Umbilical cord (tissue), 2 donors: ENCODE data around the gene BRME1. TPM values are rescaled to one million over a fixed set of nuclear protein-coding genes. Genes with fewer than 3 reads are reported as not detected.
"Not testable (repeated sequence)": the region's sequence is repeated elsewhere in the genome, so short reads cannot be mapped to it uniquely, and the experiment has no call there.

Experiments
- DNase-seq: peaks from one replicate; pipeline ENCODE4 v3.0.0-alpha.2; 2015; ENCODE audit warnings: low spot score
- total RNA-seq: library from RNA; depleted of rRNA; stranded (reverse); fragments of >200 nt; gene quantifications from one replicate; pipeline ENCODE4 v1.2.3, GENCODE V29; 2014; ENCODE audit warnings: low replicate concordance; ENCODE audit not compliant: insufficient read depth

BRME1 gene
- total RNA-seq, 1 donor from 2014 or later = 1.4 TPM

DNA sequence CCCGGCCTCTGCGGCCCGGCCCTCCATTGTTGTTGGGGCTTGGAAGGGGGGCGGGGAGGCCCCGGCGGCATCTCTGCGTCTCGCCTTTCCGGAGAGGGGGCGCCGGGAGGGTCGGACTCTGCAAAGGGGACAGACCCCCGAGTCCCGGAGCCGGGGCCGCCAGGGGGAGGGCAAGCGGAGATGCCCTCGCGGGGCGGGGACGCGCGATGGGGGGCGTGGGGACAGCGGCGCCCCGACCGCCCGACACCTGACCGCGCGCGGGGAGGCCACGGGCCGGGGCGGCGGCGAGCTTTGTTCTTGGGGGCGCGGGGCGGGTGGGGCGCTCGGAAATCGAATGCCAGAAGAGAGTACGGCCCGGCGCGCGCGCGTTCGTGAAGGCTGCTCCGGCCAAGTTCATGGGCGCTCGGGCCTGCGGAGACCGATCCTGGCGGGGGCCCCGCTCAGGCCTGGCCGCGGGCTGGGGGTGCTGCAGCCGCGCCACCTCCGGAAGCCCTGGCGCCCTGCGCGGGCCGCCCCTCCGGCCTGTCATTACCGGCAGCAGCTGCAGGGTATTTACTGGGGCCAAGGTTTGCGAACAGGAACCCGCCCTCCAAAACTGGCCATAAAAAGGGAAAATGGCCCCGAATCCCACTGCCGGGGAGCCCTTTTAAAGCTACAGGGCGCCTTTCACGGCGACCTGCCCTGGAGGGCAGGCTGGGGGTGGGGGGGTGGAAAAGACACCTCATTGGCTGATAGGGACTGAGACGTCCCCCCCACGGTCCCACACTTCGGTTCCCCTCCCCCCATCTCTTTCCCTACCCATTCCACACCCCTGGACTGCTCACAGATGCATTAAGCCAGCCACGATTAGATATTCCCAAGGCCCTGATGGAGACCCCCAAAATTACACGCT is 40.1 kb downstream of the BRME1 start:
- DNase-seq = no peak

DNA sequence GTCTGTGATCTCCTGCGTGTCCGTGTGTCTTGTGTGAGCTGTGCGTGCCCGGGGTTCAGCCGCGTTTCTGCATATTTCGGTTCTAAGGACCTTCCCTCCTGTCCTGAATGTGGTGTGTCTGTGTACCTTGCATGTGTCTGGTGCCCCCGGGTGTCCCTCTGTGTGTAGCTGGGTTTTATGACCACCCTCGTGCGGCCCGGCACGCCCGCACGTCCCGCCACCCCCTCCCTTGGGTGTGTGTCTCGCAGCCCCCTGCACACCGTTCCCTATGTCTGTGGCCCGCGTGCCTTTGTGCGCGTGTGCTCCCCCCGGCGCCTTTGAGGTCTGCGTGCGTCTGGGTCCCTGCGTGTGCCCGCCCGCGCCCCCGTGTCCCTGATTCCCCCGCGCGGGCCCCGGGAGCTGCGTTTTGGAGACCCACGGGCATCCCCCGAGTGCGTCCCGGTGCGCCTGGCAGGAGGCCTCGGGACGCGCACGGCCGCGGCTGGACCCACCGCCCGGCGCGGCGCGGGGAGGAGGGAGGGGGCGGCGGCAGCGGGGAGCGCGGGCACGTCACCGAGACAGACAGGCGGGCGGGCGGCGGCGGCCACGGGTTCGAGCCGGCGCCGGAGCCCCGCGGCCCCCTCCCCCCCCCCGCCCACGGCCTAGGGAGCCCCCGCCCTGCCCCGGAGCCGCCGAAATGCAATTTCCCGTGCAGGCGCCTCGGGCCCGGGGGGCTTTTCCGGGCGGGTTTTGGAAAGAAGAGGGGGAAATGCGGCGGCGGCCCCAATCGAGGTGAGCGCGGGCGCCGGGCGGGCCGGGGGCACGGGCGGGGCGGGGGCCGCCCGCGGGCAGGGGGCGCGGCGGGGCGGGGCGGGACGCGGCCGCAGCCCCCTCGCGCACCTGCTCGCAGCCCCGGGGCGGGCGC is 41.0 kb downstream of the BRME1 start:
- DNase-seq = no peak

DNA sequence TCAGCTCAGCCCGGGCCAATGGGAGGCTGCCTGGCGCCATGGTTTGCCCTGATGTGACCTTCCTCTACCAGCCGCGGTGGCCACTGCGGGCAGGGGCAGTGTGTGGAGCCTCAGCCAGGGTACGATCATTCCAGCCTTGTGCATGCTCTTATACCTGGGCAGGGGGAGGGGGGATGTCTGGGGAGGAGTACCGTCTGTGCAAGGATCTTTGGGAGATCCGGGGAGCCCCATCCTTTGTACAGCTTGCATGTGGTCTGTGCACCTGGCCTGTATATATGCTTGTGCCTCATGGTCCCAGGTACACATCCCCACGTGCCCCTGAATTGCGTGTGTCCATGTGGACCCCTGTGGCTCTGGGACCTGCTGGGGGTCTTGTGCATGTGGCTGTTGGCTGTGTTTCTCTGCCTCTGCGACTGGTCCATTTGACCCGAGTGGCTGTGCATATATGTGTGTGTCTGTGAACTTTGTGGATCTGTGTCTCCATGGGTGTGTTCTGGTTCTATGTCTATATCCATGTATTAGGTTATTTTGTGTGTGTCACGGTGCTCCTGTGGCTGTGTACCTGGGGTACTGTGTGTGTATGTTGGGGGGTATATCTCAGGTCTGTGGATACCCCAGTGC is 41.8 kb downstream of the BRME1 start:
- no peak for DNase-seq

DNA sequence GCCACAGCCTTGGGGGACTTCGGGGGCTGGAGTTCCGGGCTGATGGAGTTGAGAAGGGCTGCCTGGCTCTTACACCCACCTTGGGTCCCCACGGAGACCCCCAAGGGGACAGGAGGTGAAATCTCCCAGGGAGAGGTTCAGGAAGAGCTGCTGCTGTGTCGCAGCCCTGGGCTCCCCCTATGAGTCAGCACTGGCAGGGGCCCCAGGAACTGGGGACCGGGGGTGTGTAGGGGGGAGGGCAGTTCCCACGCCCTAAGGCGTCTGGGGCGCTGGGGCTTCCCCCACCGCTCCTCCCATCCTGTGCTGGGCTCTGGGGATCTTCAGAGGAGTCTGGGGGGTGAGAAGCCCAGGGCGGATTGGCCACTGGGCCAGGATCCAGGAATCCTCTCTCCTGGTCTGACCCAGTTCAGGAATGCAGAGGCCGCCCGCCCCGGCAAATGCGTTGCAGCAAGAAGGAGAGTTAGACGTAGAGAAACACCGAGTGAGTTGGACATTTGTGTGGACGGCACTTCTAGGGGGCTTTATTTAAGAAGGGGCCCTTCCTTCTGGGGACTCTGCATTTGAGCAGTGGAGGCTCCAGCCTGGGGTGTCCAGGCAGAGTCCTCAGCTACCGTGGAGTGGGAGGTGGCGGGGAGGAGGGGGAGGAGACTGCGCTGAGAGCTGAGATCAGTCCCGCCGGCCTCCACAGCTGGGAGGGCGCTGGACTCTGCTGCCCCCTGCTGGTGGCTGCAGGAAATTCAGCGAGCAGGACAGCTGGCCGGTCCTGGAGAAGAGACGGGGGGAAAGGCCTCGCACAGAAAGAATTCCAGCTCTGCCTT is 44.0 kb downstream of the BRME1 start:
- peak; percentile 96 for DNase-seq

DNA sequence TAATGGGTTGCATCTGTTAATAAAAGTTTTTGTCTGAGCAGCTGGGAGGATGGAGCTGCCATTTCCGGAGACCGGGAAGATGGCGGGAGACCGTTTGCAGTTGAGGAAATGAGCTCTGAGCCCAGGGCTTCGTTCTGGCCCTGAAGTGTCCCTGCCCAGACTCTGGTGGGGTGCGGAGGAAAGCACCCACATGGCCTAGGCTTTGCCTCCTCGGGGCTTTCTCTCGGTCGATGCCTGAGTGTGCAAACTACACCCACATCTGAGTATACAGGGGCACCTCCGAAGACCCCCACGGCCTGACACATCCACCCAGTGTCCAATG is 44.6 kb downstream of the BRME1 start:
- DNase-seq = no peak

DNA sequence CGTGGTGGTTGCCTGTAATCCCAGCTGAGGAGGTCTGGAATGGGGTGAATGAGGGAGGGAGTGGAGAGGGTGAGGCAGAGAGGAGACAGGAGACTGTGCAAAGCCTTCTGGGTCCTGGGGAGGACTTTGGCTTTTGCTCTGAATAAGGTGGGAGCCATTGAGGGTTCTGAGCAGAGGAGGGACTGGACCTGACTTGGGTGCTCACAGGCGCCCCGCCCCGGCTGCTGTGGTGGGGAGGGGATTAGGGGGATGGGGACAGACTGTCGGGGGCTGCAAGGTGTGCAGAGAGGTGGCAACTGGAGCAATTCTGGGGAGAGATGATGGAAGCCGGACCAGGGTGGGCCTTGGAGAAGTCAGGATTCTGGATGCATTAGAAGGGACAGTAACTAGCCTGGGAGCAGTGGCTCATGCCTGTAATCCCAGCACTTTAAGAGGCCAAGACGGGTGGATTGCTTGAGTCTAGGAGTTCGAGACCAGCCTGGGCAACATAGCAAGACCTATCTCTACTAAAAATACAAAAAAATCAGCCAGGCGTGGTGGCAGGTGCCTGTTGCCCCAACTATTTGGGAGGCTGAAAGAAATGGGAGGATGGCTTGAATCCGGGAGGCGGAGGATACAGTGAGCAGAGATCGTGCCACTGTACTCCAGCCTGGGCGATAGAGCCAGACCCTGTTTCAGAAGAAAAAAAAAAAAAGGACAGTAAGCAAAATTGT is 45.1 kb downstream of the BRME1 start:
- DNase-seq = no peak

DNA sequence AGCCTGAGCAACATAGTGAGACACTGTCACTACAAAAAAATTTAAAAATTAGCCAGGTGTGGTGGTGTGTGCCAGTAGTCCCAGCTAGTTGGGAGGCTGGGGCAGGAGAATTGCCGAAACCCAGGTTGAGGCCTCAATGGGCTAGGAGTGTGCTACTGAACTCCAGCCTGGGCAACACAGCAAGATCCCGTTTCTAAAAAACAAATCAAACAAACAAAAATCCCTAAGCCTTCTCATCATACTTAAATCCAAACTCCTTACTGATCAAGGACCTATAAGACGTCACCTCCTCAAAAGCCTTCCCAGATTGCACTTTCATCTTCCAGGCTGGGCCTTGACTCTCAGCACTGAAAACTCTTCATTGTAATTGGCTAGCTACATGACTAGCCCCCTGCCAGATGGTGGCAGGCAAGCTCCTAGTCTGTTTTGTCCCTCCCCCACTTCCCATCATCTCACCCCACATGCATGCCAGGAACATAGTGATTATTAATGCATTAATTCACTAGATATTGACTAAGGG is 46.5 kb downstream of the BRME1 start:
- DNase-seq = no peak

DNA sequence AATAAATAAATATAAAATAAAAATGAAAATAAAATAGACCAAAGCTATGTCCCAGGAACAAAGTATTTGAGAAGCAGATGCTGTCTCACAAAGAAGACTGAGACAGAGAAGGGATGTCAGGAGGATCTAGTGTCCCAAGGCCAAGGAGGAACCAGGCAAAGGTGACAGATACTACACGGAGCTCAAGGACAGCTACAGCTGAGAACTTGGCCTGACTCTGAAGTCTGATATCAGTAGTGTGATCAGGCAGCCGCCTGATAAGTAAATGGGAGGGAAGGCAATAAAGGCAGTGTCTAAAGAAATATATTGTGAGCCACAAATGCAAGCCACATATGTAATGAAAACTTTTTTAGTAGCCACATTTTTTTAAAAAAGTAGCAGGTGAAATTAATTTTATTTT is 49.4 kb downstream of the BRME1 start:
- DNase-seq = no peak

DNA sequence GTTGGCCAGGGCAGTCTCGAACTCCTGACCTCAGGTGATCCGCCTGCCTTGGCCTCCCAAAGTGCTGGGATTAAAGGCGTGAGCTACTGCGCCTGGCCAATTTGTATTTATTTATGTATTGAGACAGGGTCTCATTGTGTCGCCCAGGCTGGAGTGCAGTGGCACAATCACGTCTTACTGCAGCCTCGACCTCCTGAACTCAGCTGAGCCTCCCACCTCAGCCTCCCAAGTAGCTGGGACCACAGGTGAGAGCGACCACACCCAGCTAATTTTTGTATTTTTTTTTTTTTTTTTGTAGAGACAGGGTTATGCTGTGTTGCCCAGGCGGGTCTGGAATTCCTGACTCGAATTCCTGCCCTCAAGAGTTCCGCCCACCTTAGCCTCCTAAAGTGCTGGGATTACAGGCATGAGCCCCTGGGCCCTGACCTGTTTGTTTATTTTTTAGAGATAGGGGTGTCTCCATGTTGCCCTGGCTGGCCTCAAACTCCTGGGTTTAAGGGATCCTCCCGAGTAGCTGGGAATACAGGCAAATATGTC is 53.7 kb downstream of the BRME1 start:
- DNase-seq = not testable (repeated sequence)

DNA sequence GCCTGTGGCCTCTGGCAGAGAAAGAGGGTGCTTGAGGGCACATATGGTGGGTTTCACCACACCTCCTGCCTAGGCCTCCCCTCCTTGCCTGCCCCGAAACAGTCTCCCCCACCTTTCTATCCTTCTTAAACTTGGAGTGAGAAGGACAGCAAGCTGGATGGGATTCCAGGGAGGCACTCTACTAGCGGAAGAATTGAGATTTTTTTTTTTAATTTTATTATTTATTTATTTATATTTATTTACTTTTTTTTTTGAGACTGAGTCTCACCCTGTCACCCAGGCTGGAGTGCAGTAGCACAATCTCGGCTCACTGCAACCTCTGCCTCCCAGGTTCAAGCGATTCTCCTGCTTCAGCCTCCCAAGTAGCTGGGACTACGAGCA is 54.2 kb downstream of the BRME1 start:
- DNase-seq = not testable (repeated sequence)

DNA sequence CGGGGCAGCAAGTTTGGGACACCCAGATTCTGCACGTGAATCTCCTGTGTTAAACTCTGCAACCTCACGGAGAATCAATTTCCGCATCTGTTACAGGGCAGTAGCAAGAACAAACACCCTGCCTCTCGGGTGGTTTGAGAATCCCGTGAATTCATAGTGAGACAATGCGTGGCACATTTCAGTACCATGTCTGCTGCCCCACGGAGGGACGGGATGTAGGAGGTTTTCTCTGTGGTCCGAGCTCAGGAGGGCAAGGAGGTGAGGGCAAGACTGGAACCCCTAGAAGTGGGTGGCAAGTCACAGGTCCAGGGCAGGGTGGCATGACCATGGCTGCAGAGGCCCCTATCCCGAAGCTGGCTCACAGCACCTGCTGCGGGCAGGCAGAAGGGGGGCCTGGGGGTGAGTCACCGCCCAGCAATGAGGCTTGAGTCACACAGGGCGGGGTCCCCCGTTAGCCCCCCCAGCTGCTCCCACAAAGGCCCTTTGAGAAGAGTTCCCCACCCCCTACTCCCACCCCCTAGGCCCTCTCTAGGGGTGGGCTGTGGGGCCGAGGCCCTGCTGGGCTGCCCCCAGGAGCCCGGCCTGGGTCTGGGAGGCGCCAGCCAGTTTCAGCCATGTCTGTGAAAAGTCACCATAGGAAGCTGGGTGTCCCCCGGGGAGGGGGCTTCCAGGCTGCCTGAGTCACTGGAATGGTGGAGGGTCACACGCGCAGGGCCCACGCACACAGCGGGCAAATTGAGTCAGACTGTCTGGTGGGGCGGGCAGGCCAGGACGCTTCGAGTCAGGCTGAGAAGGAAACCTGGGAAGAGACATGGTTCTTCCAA is 54.8 kb downstream of the BRME1 start:
- DNase-seq = peak; percentile 90

DNA sequence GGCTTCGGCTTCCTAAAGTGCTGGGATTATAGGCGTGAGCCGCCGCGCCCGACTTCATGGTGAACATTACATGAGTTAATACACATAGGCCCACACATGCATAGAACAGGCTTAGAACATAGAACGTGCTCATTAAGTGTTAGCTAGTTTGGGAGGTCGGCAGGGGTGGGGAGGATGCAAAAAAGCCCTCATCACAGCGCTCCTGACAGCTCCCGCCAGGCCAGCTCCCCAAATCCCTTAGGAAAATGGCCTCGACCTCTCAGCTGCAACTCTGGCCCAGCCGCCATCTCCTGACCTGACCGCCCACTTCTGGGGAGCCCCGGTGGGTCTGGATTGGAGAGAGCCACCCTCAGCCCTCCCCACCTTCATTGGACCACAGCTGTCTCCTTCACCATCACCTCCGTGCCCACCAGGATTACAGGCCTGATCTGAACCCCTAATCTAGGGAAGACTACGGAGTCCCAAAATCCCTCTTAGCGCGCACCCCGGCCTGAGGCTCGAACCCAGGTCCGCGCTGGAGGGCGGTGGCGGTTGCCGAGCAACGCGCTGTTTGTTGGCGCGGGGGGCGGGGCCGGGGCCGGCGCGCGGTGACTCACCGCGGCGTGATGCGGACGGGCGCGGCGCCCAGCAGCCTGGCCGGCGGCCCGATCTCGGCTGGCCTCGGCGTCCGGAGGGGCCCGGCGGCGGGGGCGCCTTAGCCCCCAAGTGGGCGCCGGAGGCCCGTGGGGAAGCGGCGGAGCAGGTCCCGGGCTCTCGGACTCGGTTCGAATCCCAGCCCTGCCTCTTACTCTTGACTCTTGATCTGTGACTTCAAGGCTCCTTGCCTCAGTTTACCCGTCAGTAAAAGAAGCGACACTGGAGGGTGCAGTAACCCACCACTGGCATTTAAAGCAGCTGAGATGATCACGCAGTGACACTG is 55.7 kb downstream of the BRME1 start:
- peak; percentile 87 for DNase-seq

DNA sequence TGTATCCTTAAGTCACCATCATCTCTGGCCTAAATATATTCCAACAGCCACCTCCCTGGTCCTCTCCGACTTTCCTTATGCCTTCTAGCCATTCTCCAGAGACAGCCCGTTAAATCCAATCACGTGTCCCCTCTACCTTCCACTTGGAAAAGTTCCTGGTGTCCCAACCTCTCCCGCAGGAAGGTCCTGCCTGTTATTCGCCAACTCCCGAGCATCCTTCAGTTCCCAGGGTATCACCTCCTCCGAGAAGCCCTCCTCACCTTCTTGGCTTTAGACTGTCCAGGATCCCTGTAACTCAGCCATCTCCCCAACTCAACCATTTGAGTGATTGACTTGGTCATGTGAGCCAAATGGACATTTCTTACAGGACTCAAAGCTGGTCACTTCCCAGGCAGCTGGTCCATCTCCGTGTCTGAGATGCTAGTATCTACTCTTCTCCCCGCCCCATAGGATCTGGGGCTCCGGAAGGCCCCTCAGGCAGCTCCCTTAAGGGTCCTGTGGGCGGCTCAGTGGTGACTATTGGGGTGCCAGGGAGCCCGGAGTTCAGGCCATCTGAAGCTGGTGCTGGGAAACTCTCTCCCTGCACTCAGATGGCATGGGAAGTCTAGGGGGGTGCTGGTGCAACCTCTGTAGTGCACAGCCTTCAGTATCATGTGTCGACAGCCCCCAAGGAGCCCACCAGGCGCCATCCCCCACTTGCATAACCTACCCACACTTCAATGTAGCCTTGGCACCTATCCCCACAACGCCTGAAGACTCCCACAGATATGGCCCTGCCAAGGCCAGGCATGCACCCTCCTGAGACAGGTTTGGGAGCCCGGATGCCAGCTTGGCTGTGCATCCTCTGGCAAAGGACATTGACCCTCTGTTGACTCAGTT is 56.9 kb downstream of the BRME1 start:
- DNase-seq = no peak

DNA sequence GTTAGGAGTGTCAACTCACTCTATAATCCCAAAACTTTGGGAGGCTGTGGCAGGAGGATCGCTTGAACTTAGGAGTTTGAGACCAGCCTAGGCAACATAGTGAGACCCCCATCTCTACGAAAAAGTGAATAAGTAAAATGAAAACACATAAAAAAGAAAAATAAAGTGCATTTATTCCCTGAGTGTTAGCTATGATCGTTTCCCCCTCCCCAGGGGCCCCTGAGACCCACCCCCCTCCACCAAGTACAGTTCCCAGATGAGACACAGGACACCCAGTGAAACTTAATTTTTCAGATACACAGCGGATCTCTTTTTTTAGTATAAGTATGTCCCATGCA is 57.6 kb downstream of the BRME1 start:
- no peak for DNase-seq

DNA sequence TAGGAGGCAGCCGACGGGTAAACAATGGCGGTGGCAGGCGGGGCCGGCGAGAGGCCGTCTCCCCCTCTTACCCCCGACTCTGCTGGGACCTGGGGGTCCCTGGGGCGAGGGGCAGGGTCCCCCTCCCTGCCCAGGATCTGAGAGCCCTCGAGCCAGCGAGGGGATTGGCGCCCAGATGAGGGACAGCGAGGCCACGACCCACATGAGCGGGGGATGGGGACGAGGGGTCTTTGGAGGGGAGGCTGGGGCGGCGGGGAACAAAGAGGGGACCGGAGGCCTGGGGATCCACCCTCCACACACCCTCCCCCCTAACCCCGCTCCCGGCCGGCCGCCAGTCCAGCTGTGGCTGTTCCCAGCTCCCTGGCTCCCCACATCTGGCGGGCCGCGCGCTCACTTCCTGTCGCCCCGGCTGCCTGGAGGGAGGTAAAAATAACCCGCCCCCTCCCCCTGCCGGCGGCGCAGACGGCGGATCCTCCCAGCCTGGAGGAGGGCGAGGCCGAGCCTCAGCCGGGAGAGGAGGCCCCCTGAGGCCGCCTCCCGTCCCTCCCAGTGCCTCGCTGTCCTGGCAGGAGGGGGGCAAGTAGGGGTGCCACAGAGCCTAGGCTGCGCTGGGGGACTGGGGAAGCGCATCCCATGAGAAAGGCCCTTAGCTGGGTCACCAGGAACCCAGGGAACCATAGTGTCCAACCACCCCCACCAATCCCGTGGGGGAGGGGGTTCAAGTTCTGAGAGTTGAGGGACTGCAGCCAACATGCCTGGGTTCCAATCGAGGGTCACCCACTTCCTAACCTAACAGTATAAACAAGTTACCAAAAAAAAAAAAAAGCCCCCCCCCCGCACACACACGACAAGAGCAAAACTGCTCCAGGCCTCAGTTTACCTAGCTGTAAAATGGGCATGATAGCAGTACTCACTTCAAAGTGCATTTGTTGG is 58.2 kb downstream of the BRME1 start:
- DNase-seq = peak; percentile 97
